HEK293 (cell line): ENCODE results near the gene AHCYL2.

ENCODE experiments used
- BCL11B ChIP-seq: fragments of 450-650 bp; formaldehyde crosslinking; IDR thresholded peaks from 2 replicates; pipeline ENCODE4 v1.5.1; 2016; ENCODE audit warnings: low read depth, missing biosample characterization, missing genetic modification characterization
- GFI1B ChIP-seq: fragments of 450-650 bp; formaldehyde crosslinking; IDR thresholded peaks from 2 replicates; pipeline ENCODE4 v1.5.1; 2016; ENCODE audit warnings: missing biosample characterization, missing genetic modification characterization
- GLI2 ChIP-seq: fragments of 450-650 bp; formaldehyde crosslinking; IDR thresholded peaks from 2 replicates; pipeline ENCODE4; 2017; ENCODE audit warnings: missing biosample characterization, missing genetic modification characterization, low read depth, borderline replicate concordance
- HOXA7 ChIP-seq: sonication (generic); formaldehyde crosslinking; IDR thresholded peaks from 2 replicates; pipeline ENCODE4 v1.8.1; 2022; ENCODE audit warnings: missing genetic modification reagents, borderline replicate concordance
- KLF1 ChIP-seq: fragments of 450-650 bp; formaldehyde crosslinking; IDR thresholded peaks from 2 replicates; pipeline ENCODE4 v1.5.1; 2016; ENCODE audit warnings: missing biosample characterization, missing genetic modification characterization
- KLF10 ChIP-seq: fragments of 450-650 bp; IDR thresholded peaks from 2 replicates; pipeline ENCODE4 v1.5.1; 2018; ENCODE audit warnings: missing biosample characterization, mild to moderate bottlenecking, missing genetic modification characterization
- MZF1 ChIP-seq: fragments of 450-650 bp; formaldehyde crosslinking; IDR thresholded peaks from 2 replicates; pipeline ENCODE4 v1.5.1; 2017; ENCODE audit warnings: missing biosample characterization, missing genetic modification characterization, borderline replicate concordance
- SP2 ChIP-seq: fragments of 450-650 bp; formaldehyde crosslinking; IDR thresholded peaks from 2 replicates; pipeline ENCODE4 v1.5.1; 2016; ENCODE audit warnings: missing biosample characterization, missing genetic modification characterization
- TRIM28 ChIP-seq: IDR thresholded peaks from 2 replicates; pipeline ENCODE4 v1.6.1; 2011; ENCODE audit warnings: low read length, control low read depth, borderline replicate concordance
- YY2 ChIP-seq: fragments of 450-650 bp; formaldehyde crosslinking; IDR thresholded peaks from 2 replicates; pipeline ENCODE4 v1.5.1; 2016; ENCODE audit warnings: missing biosample characterization, missing genetic modification characterization
- ZBTB1 ChIP-seq: fragments of 450-650 bp; formaldehyde crosslinking; IDR thresholded peaks from 2 replicates; pipeline ENCODE4 v1.5.1; 2016; ENCODE audit warnings: missing biosample characterization, missing genetic modification characterization
- ZBTB17 ChIP-seq: fragments of 450-650 bp; formaldehyde crosslinking; IDR thresholded peaks from 2 replicates; pipeline ENCODE4 v1.5.1; 2016; ENCODE audit warnings: missing biosample characterization, missing genetic modification characterization
- ZBTB20 ChIP-seq: fragments of 450-650 bp; formaldehyde crosslinking; IDR thresholded peaks from 2 replicates; pipeline ENCODE4 v1.5.1; 2016; ENCODE audit warnings: missing biosample characterization, missing genetic modification characterization
- ZFHX2 ChIP-seq: fragments of 450-650 bp; formaldehyde crosslinking; conservative IDR thresholded peaks from 2 replicates; pipeline ENCODE4 v1.5.1; 2016; ENCODE audit warnings: missing biosample characterization, missing genetic modification characterization
- ZNF114 ChIP-seq: fragments of 450-650 bp; formaldehyde crosslinking; IDR thresholded peaks from 2 replicates; pipeline ENCODE4 v1.5.0; 2017; ENCODE audit warnings: missing biosample characterization, missing genetic modification characterization
- ZNF132 ChIP-seq: fragments of 450-650 bp; formaldehyde crosslinking; IDR thresholded peaks from 2 replicates; pipeline ENCODE4 v1.5.1; 2017; ENCODE audit warnings: missing biosample characterization, missing genetic modification characterization, borderline replicate concordance
- ZNF146 ChIP-seq: fragments of 450-650 bp; formaldehyde crosslinking; IDR thresholded peaks from 2 replicates; pipeline ENCODE4 v1.5.1; 2016; ENCODE audit warnings: missing biosample characterization, missing genetic modification characterization
- ZNF155 ChIP-seq: fragments of 450-650 bp; formaldehyde crosslinking; IDR thresholded peaks from 2 replicates; pipeline ENCODE4 v1.5.1; 2016; ENCODE audit warnings: missing biosample characterization, missing genetic modification characterization
- ZNF23 ChIP-seq: fragments of 450-650 bp; formaldehyde crosslinking; IDR thresholded peaks from 2 replicates; pipeline ENCODE4 v1.5.1; 2016; ENCODE audit warnings: missing biosample characterization, missing genetic modification characterization, borderline replicate concordance
- ZNF239 ChIP-seq: fragments of 450-650 bp; formaldehyde crosslinking; IDR thresholded peaks from 2 replicates; pipeline ENCODE4 v1.5.1; 2016; ENCODE audit warnings: missing biosample characterization, missing genetic modification characterization
- ZNF274 ChIP-seq, 2 experiments: fragments of 200-500 bp in 1 of 2; fragments of 450-650 bp in 1 of 2; sonication (Bioruptor generic) in 1 of 2; formaldehyde crosslinking in 1 of 2; IDR thresholded peaks; 2 replicates each; pipeline versions ENCODE4 v1.5.1 to v1.6.1; 2014 to 2016; ENCODE audit warnings: borderline replicate concordance in 1 of 2, inconsistent platforms in 1 of 2, low read length in 1 of 2, missing biosample characterization in 1 of 2, missing genetic modification characterization in 1 of 2
- ZNF404 ChIP-seq: fragments of 450-650 bp; formaldehyde crosslinking; IDR thresholded peaks from 2 replicates; pipeline ENCODE4 v1.5.1; 2017; ENCODE audit warnings: missing biosample characterization, missing genetic modification characterization
- ZNF416 ChIP-seq: fragments of 450-650 bp; formaldehyde crosslinking; IDR thresholded peaks from 2 replicates; pipeline ENCODE4 v1.5.1; 2016; ENCODE audit warnings: missing biosample characterization, missing genetic modification characterization
- ZNF521 ChIP-seq: fragments of 450-650 bp; formaldehyde crosslinking; IDR thresholded peaks from 2 replicates; pipeline ENCODE4 v1.5.1; 2017; ENCODE audit warnings: missing biosample characterization, mild to moderate bottlenecking, missing genetic modification characterization
- ZNF558 ChIP-seq: fragments of 450-650 bp; formaldehyde crosslinking; IDR thresholded peaks from 2 replicates; pipeline ENCODE4 v1.5.1; 2016; ENCODE audit warnings: missing biosample characterization, missing genetic modification characterization
- ZNF600 ChIP-seq: fragments of 450-650 bp; formaldehyde crosslinking; IDR thresholded peaks from 2 replicates; pipeline ENCODE4 v1.5.1; 2016; ENCODE audit warnings: missing biosample characterization, missing genetic modification characterization
- ZNF623 ChIP-seq: fragments of 450-650 bp; formaldehyde crosslinking; IDR thresholded peaks from 2 replicates; pipeline ENCODE4 v1.5.1; 2016; ENCODE audit warnings: missing biosample characterization, missing genetic modification characterization
- ZNF654 ChIP-seq: fragments of 450-650 bp; formaldehyde crosslinking; IDR thresholded peaks from 2 replicates; pipeline ENCODE4 v1.5.1; 2016; ENCODE audit warnings: low read depth, missing biosample characterization, missing genetic modification characterization
- ZNF658 ChIP-seq: fragments of 450-650 bp; formaldehyde crosslinking; IDR thresholded peaks from 2 replicates; pipeline ENCODE4; 2016; ENCODE audit warnings: missing biosample characterization, missing genetic modification characterization
- ZNF776 ChIP-seq: fragments of 450-650 bp; formaldehyde crosslinking; IDR thresholded peaks from 2 replicates; pipeline ENCODE4 v1.5.0; 2017; ENCODE audit warnings: missing biosample characterization, missing genetic modification characterization, borderline replicate concordance
- ZNF830 ChIP-seq: fragments of 450-650 bp; IDR thresholded peaks from 2 replicates; pipeline ENCODE4 v1.5.0; 2018; ENCODE audit warnings: missing biosample characterization, missing genetic modification characterization, low read depth, mild to moderate bottlenecking, moderate library complexity
- ZSCAN16 ChIP-seq: fragments of 450-650 bp; formaldehyde crosslinking; IDR thresholded peaks from 2 replicates; pipeline ENCODE4 v1.5.1; 2016; ENCODE audit warnings: missing biosample characterization, missing genetic modification characterization
- ZSCAN30 ChIP-seq: fragments of 450-650 bp; IDR thresholded peaks from 2 replicates; pipeline ENCODE4 v1.5.1; 2018; ENCODE audit warnings: missing biosample characterization, mild to moderate bottlenecking, missing genetic modification characterization, moderate library complexity
- TF ChIP-seq, protein P1 (sequence below): fragments of 450-650 bp; formaldehyde crosslinking; IDR thresholded peaks from 2 replicates; pipeline ENCODE4 v1.5.1; 2017; ENCODE audit warnings: missing biosample characterization, missing genetic modification characterization
- TF ChIP-seq, protein P2 (sequence below): fragments of 450-650 bp; formaldehyde crosslinking; IDR thresholded peaks from 2 replicates; pipeline ENCODE4 v1.5.1; 2016; ENCODE audit warnings: missing biosample characterization, missing genetic modification characterization
- TF ChIP-seq, protein P3 (sequence below): fragments of 450-650 bp; formaldehyde crosslinking; IDR thresholded peaks from 2 replicates; pipeline ENCODE4 v1.5.1; 2017; ENCODE audit warnings: missing biosample characterization, missing genetic modification characterization
- TF ChIP-seq, protein P4 (sequence below): fragments of 450-650 bp; formaldehyde crosslinking; IDR thresholded peaks from 2 replicates; pipeline ENCODE4 v1.5.1; 2016; ENCODE audit warnings: missing biosample characterization, missing genetic modification characterization

AHCYL2 gene

DNA sequence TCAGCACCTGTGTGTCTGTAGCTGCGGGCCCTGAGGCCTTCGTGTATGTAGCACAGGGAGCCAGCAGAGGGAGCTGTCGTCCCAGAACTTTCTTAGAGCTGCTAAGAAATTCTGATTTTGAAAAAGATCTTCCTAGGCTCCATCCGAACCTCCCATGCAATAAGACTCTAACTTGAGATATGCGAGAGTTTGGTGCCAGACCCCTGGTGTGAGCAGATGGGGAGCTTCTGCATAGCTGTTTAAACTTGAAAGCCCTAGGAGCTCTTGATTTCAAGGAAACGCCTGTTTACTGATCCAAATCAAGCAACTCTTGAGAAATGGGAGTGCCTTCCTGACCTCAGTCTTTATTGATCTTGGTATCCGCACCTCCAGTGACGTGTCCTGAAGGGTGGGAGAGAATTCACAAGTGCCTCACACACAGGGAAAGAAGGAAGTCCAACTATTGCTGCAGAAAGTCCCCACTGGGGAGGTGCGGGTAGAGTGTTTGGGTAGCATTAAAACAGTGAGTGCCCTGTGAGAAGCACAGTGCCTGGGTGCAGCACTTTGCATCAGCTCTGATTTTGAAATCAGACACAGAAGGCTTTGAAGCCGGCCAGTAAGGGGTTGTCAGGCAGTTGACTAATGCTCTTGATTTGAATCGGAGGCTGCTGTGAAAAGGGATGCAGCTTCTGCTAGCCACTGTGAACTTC is 143.0 kb downstream of the AHCYL2 start (continued):
- TF ChIP-seq ZFHX2 (tag by site-specific recombination) (no peak), ZNF416 (no peak), ZNF658 (tag by site-specific recombination) (no peak), ZNF404 (no peak), ZNF654 (peak; percentile 87), ZNF830 (tag by site-specific recombination) (no peak), ZBTB17 (tag by site-specific recombination) (0 out of 2 replicates have a peak, but pooled peaks have one; percentile 37), GFI1B (peak; percentile 47; the same call in 1 of the 2 replicates), SP2 (tag by site-specific recombination) (no peak), KLF1 (tag by site-specific recombination) (peak; percentile 97), ZSCAN16 (tag by site-specific recombination) (no peak), ZNF776 (no peak), ZNF600 (tag by site-specific recombination) (no peak), ZNF23 (tag by site-specific recombination) (no peak), ZNF558 (no peak), ZNF132 (tag by site-specific recombination) (no peak), ZNF146 (tag by site-specific recombination) (no peak), HOXA7 (CRISPR knock-in tag) (no peak), ZNF521 (tag by site-specific recombination) (no peak), GLI2 (tag by site-specific recombination) (no peak), ZNF623 (tag by site-specific recombination) (no peak), MZF1 (tag by site-specific recombination) (no peak), ZNF239 (tag by site-specific recombination) (no peak), ZNF114 (tag by site-specific recombination) (no peak), ZNF155 (tag by site-specific recombination) (no peak), ZBTB20 (tag by site-specific recombination) (no peak), KLF10 (tag by site-specific recombination) (no peak), ZBTB1 (tag by site-specific recombination) (no peak), ZNF274 (IDR thresholded peaks at IDR 0.05; ENCODE audit: low read length) (no peak), ZNF274 (tag by site-specific recombination; IDR thresholded peaks at IDR 0.05; ENCODE audit: borderline replicate concordance) (no peak), YY2 (tag by site-specific recombination) (no peak), ZSCAN30 (tag by site-specific recombination) (peak; percentile 15; the same call in 1 of the 2 replicates), BCL11B (tag by site-specific recombination) (no peak), TRIM28 (no peak)
- TF ChIP-seq, protein P1, sequence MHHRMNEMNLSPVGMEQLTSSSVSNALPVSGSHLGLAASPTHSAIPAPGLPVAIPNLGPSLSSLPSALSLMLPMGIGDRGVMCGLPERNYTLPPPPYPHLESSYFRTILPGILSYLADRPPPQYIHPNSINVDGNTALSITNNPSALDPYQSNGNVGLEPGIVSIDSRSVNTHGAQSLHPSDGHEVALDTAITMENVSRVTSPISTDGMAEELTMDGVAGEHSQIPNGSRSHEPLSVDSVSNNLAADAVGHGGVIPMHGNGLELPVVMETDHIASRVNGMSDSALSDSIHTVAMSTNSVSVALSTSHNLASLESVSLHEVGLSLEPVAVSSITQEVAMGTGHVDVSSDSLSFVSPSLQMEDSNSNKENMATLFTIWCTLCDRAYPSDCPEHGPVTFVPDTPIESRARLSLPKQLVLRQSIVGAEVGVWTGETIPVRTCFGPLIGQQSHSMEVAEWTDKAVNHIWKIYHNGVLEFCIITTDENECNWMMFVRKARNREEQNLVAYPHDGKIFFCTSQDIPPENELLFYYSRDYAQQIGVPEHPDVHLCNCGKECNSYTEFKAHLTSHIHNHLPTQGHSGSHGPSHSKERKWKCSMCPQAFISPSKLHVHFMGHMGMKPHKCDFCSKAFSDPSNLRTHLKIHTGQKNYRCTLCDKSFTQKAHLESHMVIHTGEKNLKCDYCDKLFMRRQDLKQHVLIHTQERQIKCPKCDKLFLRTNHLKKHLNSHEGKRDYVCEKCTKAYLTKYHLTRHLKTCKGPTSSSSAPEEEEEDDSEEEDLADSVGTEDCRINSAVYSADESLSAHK (tag by site-specific recombination), result no peak
- TF ChIP-seq, protein P2, sequence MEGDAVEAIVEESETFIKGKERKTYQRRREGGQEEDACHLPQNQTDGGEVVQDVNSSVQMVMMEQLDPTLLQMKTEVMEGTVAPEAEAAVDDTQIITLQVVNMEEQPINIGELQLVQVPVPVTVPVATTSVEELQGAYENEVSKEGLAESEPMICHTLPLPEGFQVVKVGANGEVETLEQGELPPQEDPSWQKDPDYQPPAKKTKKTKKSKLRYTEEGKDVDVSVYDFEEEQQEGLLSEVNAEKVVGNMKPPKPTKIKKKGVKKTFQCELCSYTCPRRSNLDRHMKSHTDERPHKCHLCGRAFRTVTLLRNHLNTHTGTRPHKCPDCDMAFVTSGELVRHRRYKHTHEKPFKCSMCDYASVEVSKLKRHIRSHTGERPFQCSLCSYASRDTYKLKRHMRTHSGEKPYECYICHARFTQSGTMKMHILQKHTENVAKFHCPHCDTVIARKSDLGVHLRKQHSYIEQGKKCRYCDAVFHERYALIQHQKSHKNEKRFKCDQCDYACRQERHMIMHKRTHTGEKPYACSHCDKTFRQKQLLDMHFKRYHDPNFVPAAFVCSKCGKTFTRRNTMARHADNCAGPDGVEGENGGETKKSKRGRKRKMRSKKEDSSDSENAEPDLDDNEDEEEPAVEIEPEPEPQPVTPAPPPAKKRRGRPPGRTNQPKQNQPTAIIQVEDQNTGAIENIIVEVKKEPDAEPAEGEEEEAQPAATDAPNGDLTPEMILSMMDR (tag by site-specific recombination), result peak; percentile 67
- TF ChIP-seq, protein P3, sequence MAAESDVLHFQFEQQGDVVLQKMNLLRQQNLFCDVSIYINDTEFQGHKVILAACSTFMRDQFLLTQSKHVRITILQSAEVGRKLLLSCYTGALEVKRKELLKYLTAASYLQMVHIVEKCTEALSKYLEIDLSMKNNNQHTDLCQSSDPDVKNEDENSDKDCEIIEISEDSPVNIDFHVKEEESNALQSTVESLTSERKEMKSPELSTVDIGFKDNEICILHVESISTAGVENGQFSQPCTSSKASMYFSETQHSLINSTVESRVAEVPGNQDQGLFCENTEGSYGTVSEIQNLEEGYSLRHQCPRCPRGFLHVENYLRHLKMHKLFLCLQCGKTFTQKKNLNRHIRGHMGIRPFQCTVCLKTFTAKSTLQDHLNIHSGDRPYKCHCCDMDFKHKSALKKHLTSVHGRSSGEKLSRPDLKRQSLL (tag by site-specific recombination), result no peak
- TF ChIP-seq, protein P4, sequence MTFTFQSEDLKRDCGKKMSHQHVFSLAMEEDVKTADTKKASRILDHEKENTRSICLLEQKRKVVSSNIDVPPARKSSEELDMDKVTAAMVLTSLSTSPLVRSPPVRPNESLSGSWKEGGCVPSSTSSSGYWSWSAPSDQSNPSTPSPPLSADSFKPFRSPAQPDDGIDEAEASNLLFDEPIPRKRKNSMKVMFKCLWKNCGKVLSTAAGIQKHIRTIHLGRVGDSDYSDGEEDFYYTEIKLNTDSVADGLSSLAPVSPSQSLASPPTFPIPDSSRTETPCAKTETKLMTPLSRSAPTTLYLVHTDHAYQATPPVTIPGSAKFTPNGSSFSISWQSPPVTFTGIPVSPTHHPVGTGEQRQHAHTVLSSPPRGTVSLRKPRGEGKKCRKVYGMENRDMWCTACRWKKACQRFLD (tag by site-specific recombination), result no peak
